HepG2 (cell line): ENCODE measurements around the gene SRR. TPM values are rescaled to one million over a fixed set of nuclear protein-coding genes. Genes with fewer than 3 reads are reported as not detected.

Experiments used
- ATAC-seq: fragments of 200-7000 bp; cut with Tn5 transposase; 3 replicates; pipeline ENCODE4 v1.9.1; 2020; ENCODE audit warnings: mild to moderate bottlenecking, moderate library complexity
- BruUV-seq: library from RNA; stranded (reverse); fragments of 400-500 nt; replicated peaks from 2 replicates; lab custom pipeline; 2021; lab: Mats Ljungman, UMichigan
- CTCF ChIA-PET: fragments of 300-600 bp; formaldehyde crosslinking; extraction: SDS; loops from one replicate; lab custom pipeline; 2021; ENCODE audit warnings: low total read pairs, inconsistent platforms, low intra/inter-chr PET ratio; lab: Yijun Ruan, JAX
- POLR2A ChIA-PET: fragments of 350-600 bp; sonication (Branson Sonifier 250); formaldehyde crosslinking; loops from one replicate; lab custom pipeline; 2020; ENCODE audit warnings: antibody characterized with exemption, inconsistent platforms; lab: Yijun Ruan, JAX
- DNase-seq: peaks from one replicate; pipeline ENCODE4 v3.0.0-alpha.2; 2015; ENCODE audit warnings: low spot score
- FAIRE-seq: peaks from 3 replicates; lab custom pipeline; 2011; peaks lifted over from hg19 to GRCh38; lab: Jason Lieb, UNC
- H2AFZ ChIP-seq: one replicate; pipeline ENCODE4 v1.6.1; 2011; ENCODE audit warnings: low read length, inconsistent platforms
- H3K27ac ChIP-seq: fragments of 300-600 bp; 3 replicates; pipeline ENCODE4 v1.8.0; 2011; ENCODE audit warnings: mixed run types, mild to moderate bottlenecking, mixed read lengths, low read length, inconsistent platforms; ENCODE audit not compliant: insufficient read depth; ENCODE audit errors: extremely low read length
- H3K27me3 ChIP-seq, 2 experiments: fragments of 200-600 bp in 1 of 2; 2 replicates in 1 of 2; 3 replicates in 1 of 2; pipeline versions ENCODE4 v1.6.0 to v1.8.0; 2011; ENCODE audit warnings: low read length in 2 of 2, mild to moderate bottlenecking in 2 of 2, moderate library complexity in 2 of 2, inconsistent platforms in 1 of 2; ENCODE audit not compliant: insufficient read depth in 2 of 2, control insufficient read depth in 1 of 2
- H3K36me3 ChIP-seq, 2 experiments: fragments of 200-600 bp in 1 of 2; replicated peaks in 1 of 2; 2 replicates in 1 of 2; 3 replicates in 1 of 2; pipeline versions ENCODE4 v1.5.1 to v1.8.0; 2011; ENCODE audit warnings: low read length in 2 of 2, inconsistent platforms in 1 of 2; ENCODE audit not compliant: insufficient read depth in 2 of 2, control insufficient read depth in 1 of 2
- H3K4me1 ChIP-seq: 2 replicates; pipeline ENCODE4 v1.5.1; 2012; ENCODE audit warnings: low read length, inconsistent platforms; ENCODE audit not compliant: insufficient read depth
- H3K4me2 ChIP-seq: 2 replicates; pipeline ENCODE4 v1.6.0; 2011; ENCODE audit warnings: low read depth, low read length, inconsistent platforms
- H3K4me3 ChIP-seq, 3 experiments: fragments of 200-600 bp in 1 of 3; sonication (generic), shearing (Covaris generic) in 1 of 3; replicated peaks in 1 of 3; 2 replicates each; pipeline ENCODE4 v1.5.1; 2011 to 2016; ENCODE audit warnings: low read length in 3 of 3, inconsistent platforms in 2 of 3, low read depth in 2 of 3, mild to moderate bottlenecking in 2 of 3, control low read depth in 1 of 3, mixed read lengths in 1 of 3; ENCODE audit not compliant: insufficient read depth in 1 of 3
- H3K79me2 ChIP-seq: one replicate; pipeline ENCODE4 v1.6.1; 2011; ENCODE audit warnings: low read length, inconsistent platforms; ENCODE audit not compliant: insufficient read depth
- H3K9ac ChIP-seq: 2 replicates; pipeline ENCODE4 v1.6.0; 2011; ENCODE audit warnings: mild to moderate bottlenecking, low read depth, low read length, inconsistent platforms; ENCODE audit not compliant: insufficient read depth
- H3K9me3 ChIP-seq: 2 replicates; pipeline ENCODE4 v1.5.1; 2012; ENCODE audit warnings: mild to moderate bottlenecking, low read length
- H4K20me1 ChIP-seq: 2 replicates; pipeline ENCODE4 v1.6.0; 2011; ENCODE audit warnings: inconsistent platforms, mild to moderate bottlenecking, low read length, moderate library complexity; ENCODE audit not compliant: insufficient read depth
- ARID2 ChIP-seq: sonication (generic); formaldehyde crosslinking; IDR thresholded peaks from 2 replicates; pipeline ENCODE4 v1.8.1; 2022; ENCODE audit warnings: mild to moderate bottlenecking, missing genetic modification reagents, borderline replicate concordance
- BCL6 ChIP-seq: IDR thresholded peaks from 2 replicates; pipeline ENCODE4 v1.6.1; 2016; ENCODE audit warnings: missing genetic modification reagents, missing compliant biosample characterization
- GLI4 ChIP-seq: sonication (generic); formaldehyde crosslinking; IDR thresholded peaks from 2 replicates; pipeline ENCODE4 v1.5.1; 2020; ENCODE audit warnings: missing genetic modification reagents, mild to moderate bottlenecking, moderate library complexity, borderline replicate concordance
- HMG20A ChIP-seq: IDR thresholded peaks from 2 replicates; pipeline ENCODE4 v1.6.1; 2016; ENCODE audit warnings: borderline replicate concordance
- KMT2A ChIP-seq: sonication (generic); formaldehyde crosslinking; IDR thresholded peaks from 2 replicates; pipeline ENCODE4 v1.4.0; 2020; ENCODE audit warnings: missing genetic modification reagents
- NCOA1 ChIP-seq: sonication (generic); formaldehyde crosslinking; IDR thresholded peaks from 2 replicates; pipeline ENCODE4 v1.9.0; 2021; ENCODE audit warnings: missing genetic modification reagents
- NFKBIZ ChIP-seq: IDR thresholded peaks from 2 replicates; pipeline ENCODE4 v1.6.1; 2018; ENCODE audit warnings: missing genetic modification reagents, missing compliant biosample characterization
- NFYC ChIP-seq: IDR thresholded peaks from 2 replicates; pipeline ENCODE4 v1.6.1; 2016; ENCODE audit warnings: missing genetic modification reagents, missing compliant biosample characterization
- RNF219 ChIP-seq: sonication (generic); formaldehyde crosslinking; IDR thresholded peaks from 2 replicates; pipeline ENCODE4 v1.5.0; 2020; ENCODE audit warnings: mild to moderate bottlenecking, missing genetic modification reagents
- ZBTB33 ChIP-seq: sonication (generic); formaldehyde crosslinking; IDR thresholded peaks from 2 replicates; pipeline ENCODE4 v1.4.0; 2020; ENCODE audit warnings: missing genetic modification reagents
- ZNF569 ChIP-seq: sonication (generic); formaldehyde crosslinking; IDR thresholded peaks from 2 replicates; pipeline ENCODE4 v1.5.0; 2020; ENCODE audit warnings: mild to moderate bottlenecking, missing genetic modification reagents, moderate library complexity, borderline replicate concordance
- ZNF713 ChIP-seq: sonication (generic); formaldehyde crosslinking; IDR thresholded peaks from 2 replicates; pipeline ENCODE4 v1.4.0; 2020; ENCODE audit warnings: mild to moderate bottlenecking, missing genetic modification reagents
- ZNF747 ChIP-seq: sonication (generic); formaldehyde crosslinking; IDR thresholded peaks from 2 replicates; pipeline ENCODE4 v1.8.1; 2023; ENCODE audit warnings: missing genetic modification reagents, mild to moderate bottlenecking, borderline replicate concordance
- WGBS: methylation state at CpG from one replicate; pipeline ENCODE4 v1.1.6; 2017; ENCODE audit warnings: low lambda C conversion rate; 5-methylcytosine and 5-hydroxymethylcytosine counted together
- in situ Hi-C: cut with HindIII; loops from 2 replicates; pipeline ENCODE4 v1.10.0; 2017; ENCODE audit warnings: low pct_unique_long_range_greater_than_20kb; ENCODE audit not compliant: extremely low pct_ligation_motif_present
- intact Hi-C: fragments of 100-400 bp; cut with micrococcal nuclease; formaldehyde crosslinking; loops from one replicate; pipeline ENCODE4 v1.10.0; 2022; ENCODE audit not compliant: unreplicated experiment
- polyA plus RNA-seq, 8 experiments: library from polyadenylated mRNA; depleted of rRNA in 3 of 8; stranded (reverse) in 7 of 8; unstranded in 1 of 8; fragments of >200 nt; fragmentation: Illumina TruSeq in 4 of 8; extraction: Trizol in 4 of 8; gene quantifications; 2 replicates each; pipeline versions ENCODE4 v1.2.1 to v1.2.3, GENCODE V29; 2011 to 2016; ENCODE audit warnings: low read depth in 4 of 8, missing spikeins in 1 of 8, mixed read lengths in 1 of 8; ENCODE audit not compliant: insufficient read depth in 1 of 8
- total RNA-seq, 5 experiments: library from RNA; depleted of rRNA; stranded (reverse); fragments of >200 nt; fragmentation: Illumina TruSeq; extraction: Trizol; gene quantifications; 2 replicates each; pipeline ENCODE4 v1.2.3, GENCODE V29; 2016; ENCODE audit warnings: low read depth in 1 of 5
- TF ChIP-seq, protein P1 (sequence below): sonication (generic); formaldehyde crosslinking; IDR thresholded peaks from 2 replicates; pipeline ENCODE4 v1.9.0; 2022; ENCODE audit warnings: low read depth, missing genetic modification reagents

The SRR gene
- total and polyA plus RNA-seq, 2 of the 13 experiments (the other 11 are each of a cell fraction or from before 2014, with no cell fraction given): 3.6 to 7.8 TPM

GRCh38 chr17:2335726-2336214, 32.0 kb downstream of the SRR start (continued):
- no peak for TF ChIP-seq RNF219
- TF ChIP-seq, all 625 proteins: peak for 12

GRCh38 chr17:2336215-2336851, 32.6 kb downstream of the SRR start, which contains the start of gene TSR1:
Gene TSR1, minus strand, starts transcription at chr17:2336457. Its CDS starts 30 bp downstream, at chr17:2336427.
- 2% methylated on average over 24 of the region's 48 CpGs for WGBS
- Histone ChIP-seq H3K9ac (peak within 1 kb of the TSS; percentile 96), H3K79me2 (peaks cover 42% of the 10 kb centered on the region), H3K4me2 (peak within 1 kb of the TSS; percentile 96), H3K27me3 (no peaks in the 10 kb centered on the region; a peak in 1 of 5 replicates), H3K9me3 (no peaks in the 10 kb centered on the region), H2AFZ (no peak within 1 kb of the TSS), H3K4me1 (peaks cover 35% of the 10 kb centered on the region), H3K27ac (peak within 1 kb of the TSS; percentile 77), H3K36me3 (peaks cover 21 to 36% of the 10 kb centered on the region in 2 experiments), H4K20me1 (no peaks in the 10 kb centered on the region), H3K4me3 (peak within 1 kb of the TSS; percentile 67 to 100 (median 99))
- in situ Hi-C loops: no loop called here
- FAIRE-seq (peak; percentile 80), ATAC-seq (peak; percentile 95), DNase-seq (peak; percentile 87)
- no TSS peak for BruUV-seq
- POLR2A ChIA-PET: interaction anchor here (0.8 to 2.1 kb wide), 19 partner anchors 9 to 620 kb away, joined by 3 to 23 read pairs (median 5); partner anchors contain the start of genes SMG6 and SRR
- intact Hi-C loops: loop anchor here (5.0 kb wide), 1 partner anchor 66 kb away; the partner anchor contains the start of gene MNT
- CTCF ChIA-PET: interaction anchor here (1.6 kb wide), 1 partner anchor 17 kb away, joined by 5 read pairs; no protein-coding TSS in a partner anchor
- TF ChIP-seq NCOA1 (CRISPR knock-in tag): 0 out of 2 replicates have a peak, but pooled peaks have one; percentile 28
- TF ChIP-seq, protein P1, sequence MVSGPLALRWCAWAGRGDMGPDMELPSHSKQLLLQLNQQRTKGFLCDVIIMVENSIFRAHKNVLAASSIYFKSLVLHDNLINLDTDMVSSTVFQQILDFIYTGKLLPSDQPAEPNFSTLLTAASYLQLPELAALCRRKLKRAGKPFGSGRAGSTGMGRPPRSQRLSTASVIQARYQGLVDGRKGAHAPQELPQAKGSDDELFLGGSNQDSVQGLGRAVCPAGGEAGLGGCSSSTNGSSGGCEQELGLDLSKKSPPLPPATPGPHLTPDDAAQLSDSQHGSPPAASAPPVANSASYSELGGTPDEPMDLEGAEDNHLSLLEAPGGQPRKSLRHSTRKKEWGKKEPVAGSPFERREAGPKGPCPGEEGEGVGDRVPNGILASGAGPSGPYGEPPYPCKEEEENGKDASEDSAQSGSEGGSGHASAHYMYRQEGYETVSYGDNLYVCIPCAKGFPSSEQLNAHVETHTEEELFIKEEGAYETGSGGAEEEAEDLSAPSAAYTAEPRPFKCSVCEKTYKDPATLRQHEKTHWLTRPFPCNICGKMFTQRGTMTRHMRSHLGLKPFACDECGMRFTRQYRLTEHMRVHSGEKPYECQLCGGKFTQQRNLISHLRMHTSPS: peak; percentile 38; the same call in 1 of the 2 replicates
- peak; percentile 96; the same call in 1 of the 2 replicates for TF ChIP-seq ZNF713 (CRISPR knock-in tag)
- 0 out of 2 replicates have a peak, but pooled peaks have one; percentile 5 for TF ChIP-seq ZBTB33 (CRISPR knock-in tag)
- TF ChIP-seq NFYC (CRISPR knock-in tag): peak; percentile 43; the same call in 1 of the 2 replicates
- peak; percentile 56; the same call in 1 of the 2 replicates for TF ChIP-seq BCL6 (CRISPR knock-in tag)
- TF ChIP-seq ARID2 (CRISPR knock-in tag): 0 out of 2 replicates have a peak, but pooled peaks have one; percentile 39
- TF ChIP-seq KMT2A: peak; percentile 92
- no peak for TF ChIP-seq NFKBIZ (CRISPR knock-in tag)
- TF ChIP-seq ZNF747 (CRISPR knock-in tag): no peak
- TF ChIP-seq ZNF569 (CRISPR knock-in tag): 0 out of 2 replicates have a peak, but pooled peaks have one; percentile 47
- no peak for TF ChIP-seq GLI4
- TF ChIP-seq HMG20A (CRISPR knock-in tag): no peak; the same call in 1 of the 2 replicates
